GM21360 (cell line): Measurements from ENCODE around the gene PATL2.
"Not testable (repeated sequence)": the region's sequence is repeated elsewhere in the genome, so short reads cannot be mapped to it uniquely, and the experiment has no call there.

ENCODE experiments used
- ATAC-seq: cut with Tn5 transposase; IDR thresholded peaks from one replicate; pipeline ENCODE4 v1.9.1; 2021; ENCODE audit warnings: mild to moderate bottlenecking, moderate library complexity; ENCODE audit not compliant: unreplicated experiment

The PATL2 gene

GRCh38 chr15:44719293-44719999 lies 8.3 kb upstream of the PATL2 start:
- ATAC-seq: peak; percentile 44

- ATAC-seq: no peak
Observed at GRCh38 chr15:44718927-44719292, 7.8 kb upstream of the PATL2 start.

- no peak for ATAC-seq
Observed at GRCh38 chr15:44718180-44718926, 7.2 kb upstream of the PATL2 start.

- no peak for ATAC-seq
Observed at GRCh38 chr15:44716983-44717602, 6.0 kb upstream of the PATL2 start.

GRCh38 chr15:44715797-44716334 lies 4.7 kb upstream of the PATL2 start:
- ATAC-seq: no peak

- no peak for ATAC-seq
Observed at GRCh38 chr15:44715142-44715796, 4.1 kb upstream of the PATL2 start.

GRCh38 chr15:44713006-44713966 lies 2.2 kb upstream of the PATL2 start:
- ATAC-seq: no peak

- no peak for ATAC-seq
Observed at GRCh38 chr15:44712346-44713005, 1.4 kb upstream of the PATL2 start.

GRCh38 chr15:44711743-44712345 lies 721 bp upstream of the PATL2 start:
- peak; percentile 18 for ATAC-seq

GRCh38 chr15:44710236-44711095 lies 657 bp downstream of the PATL2 start:
- no peak for ATAC-seq

- no peak for ATAC-seq
Observed at GRCh38 chr15:44706946-44707636, 4.0 kb downstream of the PATL2 start.

GRCh38 chr15:44706401-44706800 lies 4.7 kb downstream of the PATL2 start:
- ATAC-seq: no peak

- ATAC-seq: no peak
Observed at GRCh38 chr15:44705986-44706385, 5.1 kb downstream of the PATL2 start.

- ATAC-seq: not testable (repeated sequence)
Observed at GRCh38 chr15:44700676-44701075, 10.4 kb downstream of the PATL2 start.

GRCh38 chr15:44698641-44699040 lies 12.5 kb downstream of the PATL2 start:
- ATAC-seq: no peak

- ATAC-seq: no peak
Observed at GRCh38 chr15:44697014-44697413, 14.1 kb downstream of the PATL2 start.

- ATAC-seq: no peak
Observed at GRCh38 chr15:44695294-44695693, 15.8 kb downstream of the PATL2 start.

- no peak for ATAC-seq
Observed at GRCh38 chr15:44694416-44694815, 16.7 kb downstream of the PATL2 start.
